HG02885 (cell line): ENCODE results near the gene TRIM5.
"Not testable (repeated sequence)": the region's sequence is repeated elsewhere in the genome, so short reads cannot be mapped to it uniquely, and the experiment has no call there.

Experiments used
- ATAC-seq: cut with Tn5 transposase; IDR thresholded peaks from one replicate; pipeline ENCODE4 v1.9.1; 2021; ENCODE audit warnings: mild to moderate bottlenecking; ENCODE audit not compliant: unreplicated experiment, poor library complexity

Gene TRIM5

GRCh38 chr11:5690216-5690615 is 5.3 kb upstream of the TRIM5 start:
- no peak for ATAC-seq

- ATAC-seq = peak; percentile 73
These were observed 4.7 kb upstream of the TRIM5 start, which contains the start of gene TRIM22 for GRCh38 chr11:5689551-5689983. TSS of gene TRIM22 (plus strand) at chr11:5689790. CDS start at chr11:5696233, 6,443 bp downstream.

GRCh38 chr11:5688482-5688881 is 3.6 kb upstream of the TRIM5 start:
- no peak for ATAC-seq

- ATAC-seq = no peak
These were observed 1.6 kb upstream of the TRIM5 start for GRCh38 chr11:5686426-5686825.

GRCh38 chr11:5684036-5684645 is 733 bp downstream of the TRIM5 start:
- peak; percentile 14 for ATAC-seq

- not testable (repeated sequence) for ATAC-seq
These were observed 1.3 kb downstream of the TRIM5 start for GRCh38 chr11:5683620-5684019.

GRCh38 chr11:5682890-5683441 is 1.9 kb downstream of the TRIM5 start:
- not testable (repeated sequence) for ATAC-seq

GRCh38 chr11:5679811-5680210 is 5.1 kb downstream of the TRIM5 start:
- no peak for ATAC-seq

- no peak for ATAC-seq
These were observed 10.5 kb downstream of the TRIM5 start for GRCh38 chr11:5674391-5674790.

GRCh38 chr11:5671831-5672230 is 13.0 kb downstream of the TRIM5 start:
- no peak for ATAC-seq

GRCh38 chr11:5666402-5666793 is 18.5 kb downstream of the TRIM5 start:
- no peak for ATAC-seq

- no peak for ATAC-seq
These were observed 19.0 kb downstream of the TRIM5 start for GRCh38 chr11:5665746-5666401.

GRCh38 chr11:5665051-5665570 is 19.8 kb downstream of the TRIM5 start:
- ATAC-seq = no peak

GRCh38 chr11:5663511-5663910 is 21.4 kb downstream of the TRIM5 start:
- no peak for ATAC-seq

- no peak for ATAC-seq
These were observed 26.6 kb downstream of the TRIM5 start for GRCh38 chr11:5658318-5658717.

GRCh38 chr11:5656956-5657355 is 27.9 kb downstream of the TRIM5 start:
- not testable (repeated sequence) for ATAC-seq

GRCh38 chr11:5655474-5655873 is 29.4 kb downstream of the TRIM5 start:
- ATAC-seq = no peak

- ATAC-seq = no peak
These were observed 38.7 kb downstream of the TRIM5 start for GRCh38 chr11:5646139-5646538.

- ATAC-seq = no peak
These were observed 41.3 kb downstream of the TRIM5 start for GRCh38 chr11:5643585-5643984.

- ATAC-seq = no peak
These were observed 44.9 kb downstream of the TRIM5 start for GRCh38 chr11:5639953-5640352.

- peak; percentile 94 for ATAC-seq
These were observed 52.8 kb downstream of the TRIM5 start for GRCh38 chr11:5631969-5632635.
